HCT116 (cell line): ENCODE results near the gene PATL2. TPM values are rescaled to one million over a fixed set of nuclear protein-coding genes. Genes with fewer than 3 reads are reported as not detected.

Source experiments
- ATAC-seq: fragments of 200-7000 bp; cut with Tn5 transposase; 2 replicates; pipeline ENCODE4 v1.9.1; 2020; ENCODE audit warnings: mild to moderate bottlenecking, moderate library complexity
- BruUV-seq: library from RNA; stranded (reverse); fragments of 400-500 nt; replicated peaks from 2 replicates; lab custom pipeline; 2021; lab: Mats Ljungman, UMichigan
- CTCF ChIA-PET: fragments of 300-600 bp; sonication (Branson Sonifier 250); formaldehyde crosslinking; loops from one replicate; lab custom pipeline; 2021; ENCODE audit warnings: antibody characterized with exemption; lab: Charles Lee
- POLR2A ChIA-PET: fragments of 300-600, 350-600 bp; sonication (Branson Sonifier 250); formaldehyde crosslinking; loops from one replicate; lab custom pipeline; 2021; ENCODE audit warnings: antibody characterized with exemption; lab: Charles Lee
- RAD21 ChIA-PET, 2 experiments: fragments of 300-600 bp; sonication (Branson Sonifier 250); formaldehyde crosslinking; loops; one replicate each; lab custom pipeline; 2023; ENCODE audit warnings: low total read pairs in 2 of 2; ENCODE audit not compliant: uncharacterized antibody in 2 of 2, unreplicated experiment in 2 of 2, low non-redundant PET in 1 of 2; lab: Charles Lee
- DNase-seq: peaks from one replicate; pipeline ENCODE4 v3.0.0-alpha.2; 2010; ENCODE audit warnings: low read depth, low spot score
- H2AFZ ChIP-seq: fragments of 200-600 bp; shearing (Covaris generic), sonication (generic); 2 replicates; pipeline ENCODE4 v1.6.1; 2017; ENCODE audit warnings: low read depth, mixed run types, mixed read lengths, antibody characterized with exemption, low read length; ENCODE audit not compliant: poor library complexity, severe bottlenecking
- H3K27ac ChIP-seq: 2 replicates; pipeline ENCODE4 v1.5.1; 2012; ENCODE audit warnings: low read depth, low read length
- H3K27me3 ChIP-seq: fragments of 200-600 bp; sonication (generic); 2 replicates; pipeline ENCODE4 v1.6.1; 2016; ENCODE audit warnings: mixed run types, low read length, mixed read lengths; ENCODE audit not compliant: insufficient read depth
- H3K36me3 ChIP-seq, 2 experiments: fragments of 200-500 bp in 1 of 2; fragments of 200-600 bp in 1 of 2; sonication (Bioruptor generic) in 1 of 2; sonication (generic) in 1 of 2; 2 replicates each; pipeline versions ENCODE4 v1.5.1 to v1.6.1; 2014 to 2016; ENCODE audit warnings: low read length in 2 of 2, inconsistent platforms in 1 of 2, mixed read lengths in 1 of 2, mixed run types in 1 of 2; ENCODE audit not compliant: insufficient read depth in 2 of 2, control insufficient read depth in 1 of 2
- H3K4me1 ChIP-seq, 2 experiments: fragments of 200-600 bp in 1 of 2; sonication (generic) in 1 of 2; 2 replicates each; pipeline versions ENCODE4 v1.5.1 to v1.6.1; 2012 to 2017; ENCODE audit warnings: low read length in 2 of 2, inconsistent platforms in 1 of 2, mild to moderate bottlenecking in 1 of 2, mixed read lengths in 1 of 2, mixed run types in 1 of 2, moderate library complexity in 1 of 2; ENCODE audit not compliant: insufficient read depth in 2 of 2, control insufficient read depth in 1 of 2
- H3K4me2 ChIP-seq: fragments of 200-600 bp; sonication (generic); 2 replicates; pipeline ENCODE4 v1.6.1; 2017; ENCODE audit warnings: mixed run types, low read length, mixed read lengths
- H3K4me3 ChIP-seq, 2 experiments: fragments of 200-600 bp in 1 of 2; sonication (generic) in 1 of 2; replicated peaks in 1 of 2; 2 replicates each; pipeline ENCODE4 v1.5.1; 2011 to 2016; ENCODE audit warnings: low read length in 2 of 2, control low read depth in 1 of 2, low read depth in 1 of 2, mild to moderate bottlenecking in 1 of 2, mixed read lengths in 1 of 2, mixed run types in 1 of 2
- H3K79me2 ChIP-seq: fragments of 200-600 bp; sonication (generic); 2 replicates; pipeline ENCODE4 v1.6.1; 2017; ENCODE audit warnings: mild to moderate bottlenecking, mixed run types, low read length, moderate library complexity, mixed read lengths; ENCODE audit not compliant: insufficient read depth
- H3K9ac ChIP-seq: fragments of 200-600 bp; sonication (generic); 2 replicates; pipeline ENCODE4 v1.6.1; 2016; ENCODE audit warnings: low read length, mixed read lengths
- H3K9me2 ChIP-seq: fragments of 200-600 bp; sonication (generic), shearing (Covaris generic); 2 replicates; pipeline ENCODE4 v1.6.1; 2017; ENCODE audit warnings: mixed run types, mild to moderate bottlenecking, moderate library complexity; ENCODE audit not compliant: insufficient read depth
- H3K9me3 ChIP-seq, 2 experiments: fragments of 200-500 bp in 1 of 2; fragments of 200-600 bp in 1 of 2; sonication (Bioruptor generic) in 1 of 2; sonication (generic) in 1 of 2; 2 replicates each; pipeline ENCODE4 v1.6.1; 2014 to 2017; ENCODE audit warnings: low read length in 2 of 2, mixed read lengths in 2 of 2, inconsistent platforms in 1 of 2, low read depth in 1 of 2, mild to moderate bottlenecking in 1 of 2, mixed run types in 1 of 2, moderate library complexity in 1 of 2; ENCODE audit not compliant: control insufficient read depth in 1 of 2, insufficient read depth in 1 of 2
- H4K20me1 ChIP-seq: fragments of 200-600 bp; sonication (generic), shearing (Covaris generic); 2 replicates; pipeline ENCODE4 v1.6.1; 2017; ENCODE audit warnings: mixed run types, mild to moderate bottlenecking, moderate library complexity; ENCODE audit not compliant: insufficient read depth
- EZH2phosphoT487 ChIP-seq: fragments of 200-600 bp; IDR thresholded peaks from 2 replicates; pipeline ENCODE4 v1.6.1; 2018; ENCODE audit warnings: antibody characterized with exemption, borderline replicate concordance
- JUND ChIP-seq: IDR thresholded peaks from 2 replicates; pipeline ENCODE4 v1.6.1; 2012
- POLR2A ChIP-seq: IDR thresholded peaks from 2 replicates; pipeline ENCODE4 v1.7.0; 2011; ENCODE audit warnings: borderline replicate concordance; ENCODE audit not compliant: insufficient read depth, insufficient read length; ENCODE audit errors: extremely low read depth
- RAD21 ChIP-seq: IDR thresholded peaks from 2 replicates; pipeline ENCODE4 v1.6.1; 2012; ENCODE audit warnings: low read depth, mild to moderate bottlenecking
- SIN3A ChIP-seq: IDR thresholded peaks from 2 replicates; pipeline ENCODE4 v1.6.1; 2012; ENCODE audit warnings: low read depth
- SRF ChIP-seq: IDR thresholded peaks from 2 replicates; pipeline ENCODE4 v1.6.1; 2012; ENCODE audit warnings: low read depth
- intact Hi-C: fragments of 100-400 bp; cut with micrococcal nuclease; formaldehyde crosslinking; loops from 2 replicates; pipeline ENCODE4 v1.10.0; 2022
- total RNA-seq: library from RNA; stranded (reverse); gene quantifications from one replicate; pipeline ENCODE4 v1.2.1, GENCODE V29; 2021; ENCODE audit not compliant: unreplicated experiment
- TF ChIP-seq, protein P1 (sequence below): IDR thresholded peaks from 2 replicates; pipeline ENCODE4 v1.6.1; 2012

The PATL2 gene
- total RNA-seq, 1 experiment from 2014 or later: 1.2 TPM

DNA sequence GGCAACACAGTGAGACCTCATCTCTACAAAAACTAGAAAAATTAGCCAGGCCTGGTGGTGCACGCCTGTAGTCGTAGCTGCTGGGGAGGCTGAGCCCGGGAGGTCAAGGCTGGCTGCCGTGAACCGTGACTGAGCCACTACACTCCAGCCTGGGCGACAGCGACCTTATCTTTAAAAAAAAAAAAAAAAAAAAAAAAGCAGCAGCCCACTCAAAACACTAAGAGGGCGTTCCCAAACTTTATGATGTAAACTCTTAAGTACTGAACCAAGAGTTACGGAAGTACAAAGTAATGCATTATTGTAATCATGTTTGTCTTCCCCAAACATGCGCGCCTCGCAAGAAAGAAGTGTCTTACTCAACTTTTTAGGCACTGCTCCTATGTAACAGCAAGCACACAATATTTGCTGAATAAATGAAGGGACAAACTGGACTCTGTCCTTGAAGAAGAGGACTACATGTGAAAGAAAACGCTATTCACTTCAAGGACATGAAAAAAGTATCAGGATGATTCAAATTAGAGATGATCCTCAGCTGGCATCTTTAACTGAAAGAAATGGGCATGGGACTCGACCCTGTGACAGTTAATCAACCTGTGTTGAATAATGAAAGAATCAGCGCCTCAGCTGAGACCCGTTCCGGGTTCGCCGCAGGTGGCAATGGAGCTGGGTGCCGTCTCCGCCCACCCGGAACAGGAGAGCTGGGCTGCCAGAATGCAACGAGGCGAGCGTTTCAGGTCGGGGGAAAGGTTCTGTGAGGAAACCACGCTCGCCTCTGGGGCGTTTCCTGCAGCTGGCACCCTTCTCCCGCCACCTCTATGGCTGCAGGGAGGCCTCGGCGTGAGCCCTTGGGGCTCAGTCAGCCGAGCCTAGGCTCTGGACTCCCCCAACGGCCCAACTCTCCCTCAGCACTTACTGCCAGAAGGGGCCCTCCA is 48.4 kb downstream of the PATL2 start:
- ChIA-PET POLR2A (interaction anchor here (0.9 to 2.6 kb wide), 15 partner anchors 10 to 264 kb away, joined by 3 to 27 read pairs (median 4); partner anchors contain the start of genes B2M, PATL2 and TRIM69), RAD21 (interaction anchor here (1.0 to 1.9 kb wide), 7 partner anchors 49 to 76 kb away, joined by 4 to 16 read pairs (median 5); partner anchors contain the start of genes B2M (in 2 of the 2), PATL2 (in 2 of the 2) and TRIM69 (in 1 of the 2)), CTCF (interaction anchor here (0.6 to 2.9 kb wide), 22 partner anchors 11 to 191 kb away, joined by 3 to 39 read pairs (median 4); partner anchors contain the start of genes B2M, PATL2 and TRIM69)
- Histone ChIP-seq H3K9me2 (no peaks in the 10 kb centered on the region), H3K4me3 (peak overlapping the region; percentile 67 to 96), H4K20me1 (no peaks in the 10 kb centered on the region), H3K36me3 (peaks cover 8 to 9% of the 10 kb centered on the region in 2 experiments; a peak in 3 of 4 replicates), H3K27ac (peak overlapping the region; percentile 87), H3K27me3 (no peaks in the 10 kb centered on the region), H3K4me1 (peaks cover 5 to 13% of the 10 kb centered on the region in 2 experiments), H3K79me2 (peaks cover 29% of the 10 kb centered on the region), H3K4me2 (peak overlapping the region; percentile 78), H3K9ac (peak overlapping the region; percentile 95), H2AFZ (no peak overlapping the region), H3K9me3 (no peaks in the 10 kb centered on the region)
- intact Hi-C loops: loop anchor here (1.0 kb wide), 3 partner anchors 49 to 76 kb away; partner anchors contain the start of genes B2M and PATL2
- peak; percentile 73 for ATAC-seq
- peak; percentile 34 for DNase-seq
- BruUV-seq: TSS peak; percentile 74
- TF ChIP-seq, protein P1, sequence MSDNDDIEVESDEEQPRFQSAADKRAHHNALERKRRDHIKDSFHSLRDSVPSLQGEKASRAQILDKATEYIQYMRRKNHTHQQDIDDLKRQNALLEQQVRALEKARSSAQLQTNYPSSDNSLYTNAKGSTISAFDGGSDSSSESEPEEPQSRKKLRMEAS: no peak
- 0 out of 2 replicates have a peak, but pooled peaks have one; percentile 37 for TF ChIP-seq SIN3A

DNA sequence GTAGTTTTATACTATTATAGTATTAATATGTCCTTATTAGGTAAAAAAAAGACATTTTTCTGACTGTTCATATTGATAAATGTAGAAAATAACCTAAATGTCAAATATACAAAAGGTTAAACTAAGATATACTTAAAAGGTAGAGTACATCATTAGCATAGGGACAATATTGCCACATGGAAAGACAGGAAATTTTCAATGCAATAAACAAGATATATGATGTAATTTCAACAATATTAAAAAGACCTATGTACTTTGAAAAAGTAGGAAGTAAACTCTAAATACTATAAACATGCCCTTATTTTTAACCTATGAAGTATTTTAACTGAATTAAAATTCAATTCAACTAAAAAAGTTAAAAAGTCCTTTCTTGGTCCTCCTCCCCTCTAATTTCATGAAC is 49.5 kb downstream of the PATL2 start:
- RAD21 ChIA-PET: no interaction called here
- no peaks in the 10 kb centered on the region for H4K20me1 ChIP-seq
- TF ChIP-seq EZH2phosphoT487 (no peak), POLR2A (no peak), JUND (no peak), SRF (no peak), RAD21 (no peak)
- H3K4me1 ChIP-seq: peaks cover 5 to 13% of the 10 kb centered on the region in 2 experiments
- H3K9ac ChIP-seq: no peak overlapping the region
- no peaks in the 10 kb centered on the region for H3K27me3 ChIP-seq
- ATAC-seq: no peak
- no peaks in the 10 kb centered on the region for H3K9me3 ChIP-seq
- H3K27ac ChIP-seq: no peak overlapping the region; the same call in 1 of the 2 replicates
- H2AFZ ChIP-seq: no peak overlapping the region
- BruUV-seq: no TSS peak
- peak overlapping the region; percentile 78; the same call in 1 of the 2 replicates for H3K4me2 ChIP-seq
- DNase-seq: no peak
- H3K79me2 ChIP-seq: peaks cover 29% of the 10 kb centered on the region
- POLR2A ChIA-PET: no interaction called here
- intact Hi-C loops: no loop called here
- CTCF ChIA-PET: no interaction called here
- H3K4me3 ChIP-seq: no peak overlapping the region; a peak in 1 of 4 replicates
- H3K36me3 ChIP-seq: peaks cover 12% of the 10 kb centered on the region in 2 experiments
- H3K9me2 ChIP-seq: no peaks in the 10 kb centered on the region
